HEK293 (cell line): ENCODE measurements around the gene DYNC1I1.

ENCODE experiments used
- BCL11A ChIP-seq: fragments of 450-650 bp; formaldehyde crosslinking; IDR thresholded peaks from 2 replicates; pipeline ENCODE4 v1.5.1; 2016; ENCODE audit warnings: low read depth, missing biosample characterization, missing genetic modification characterization
- FEZF1 ChIP-seq: fragments of 450-650 bp; formaldehyde crosslinking; IDR thresholded peaks from 2 replicates; pipeline ENCODE4 v1.5.1; 2016; ENCODE audit warnings: missing biosample characterization, missing genetic modification characterization
- GLIS2 ChIP-seq: fragments of 450-650 bp; formaldehyde crosslinking; IDR thresholded peaks from 2 replicates; pipeline ENCODE4 v1.5.1; 2016; ENCODE audit warnings: missing biosample characterization, missing genetic modification characterization
- HOXC10 ChIP-seq: sonication (generic); formaldehyde crosslinking; IDR thresholded peaks from 2 replicates; pipeline ENCODE4 v1.8.1; 2023; ENCODE audit warnings: mild to moderate bottlenecking, missing genetic modification reagents
- KLF1 ChIP-seq: fragments of 450-650 bp; formaldehyde crosslinking; IDR thresholded peaks from 2 replicates; pipeline ENCODE4 v1.5.1; 2016; ENCODE audit warnings: missing biosample characterization, missing genetic modification characterization
- KLF16 ChIP-seq: fragments of 450-650 bp; formaldehyde crosslinking; IDR thresholded peaks from 2 replicates; pipeline ENCODE4 v1.5.1; 2017; ENCODE audit warnings: missing biosample characterization, missing genetic modification characterization
- PRDM1 ChIP-seq: fragments of 450-650 bp; formaldehyde crosslinking; IDR thresholded peaks from 2 replicates; pipeline ENCODE4; 2016; ENCODE audit warnings: missing biosample characterization, missing genetic modification characterization
- SP3 ChIP-seq: fragments of 450-650 bp; formaldehyde crosslinking; IDR thresholded peaks from 2 replicates; pipeline ENCODE4 v1.5.1; 2016; ENCODE audit warnings: missing biosample characterization, missing genetic modification characterization
- SP7 ChIP-seq: fragments of 450-650 bp; formaldehyde crosslinking; IDR thresholded peaks from 2 replicates; pipeline ENCODE4 v1.5.1; 2016; ENCODE audit warnings: missing biosample characterization, missing genetic modification characterization
- ZFP41 ChIP-seq: fragments of 450-650 bp; formaldehyde crosslinking; IDR thresholded peaks from 2 replicates; pipeline ENCODE4 v1.5.1; 2016; ENCODE audit warnings: missing biosample characterization, missing genetic modification characterization, borderline replicate concordance
- ZNF114 ChIP-seq: fragments of 450-650 bp; formaldehyde crosslinking; IDR thresholded peaks from 2 replicates; pipeline ENCODE4 v1.5.0; 2017; ENCODE audit warnings: missing biosample characterization, missing genetic modification characterization
- ZNF175 ChIP-seq: fragments of 450-650 bp; formaldehyde crosslinking; IDR thresholded peaks from 2 replicates; pipeline ENCODE4 v1.5.1; 2016; ENCODE audit warnings: missing biosample characterization, missing genetic modification characterization
- ZNF202 ChIP-seq: fragments of 450-650 bp; formaldehyde crosslinking; IDR thresholded peaks from 2 replicates; pipeline ENCODE4 v1.5.1; 2016; ENCODE audit warnings: missing biosample characterization, missing genetic modification characterization, borderline replicate concordance
- ZNF221 ChIP-seq: fragments of 450-650 bp; formaldehyde crosslinking; IDR thresholded peaks from 2 replicates; pipeline ENCODE4 v1.5.1; 2017; ENCODE audit warnings: missing biosample characterization, missing genetic modification characterization, borderline replicate concordance
- ZNF274 ChIP-seq, 2 experiments: fragments of 200-500 bp in 1 of 2; fragments of 450-650 bp in 1 of 2; sonication (Bioruptor generic) in 1 of 2; formaldehyde crosslinking in 1 of 2; IDR thresholded peaks; 2 replicates each; pipeline versions ENCODE4 v1.5.1 to v1.6.1; 2014 to 2016; ENCODE audit warnings: borderline replicate concordance in 1 of 2, inconsistent platforms in 1 of 2, low read length in 1 of 2, missing biosample characterization in 1 of 2, missing genetic modification characterization in 1 of 2
- ZNF366 ChIP-seq: fragments of 450-650 bp; formaldehyde crosslinking; conservative IDR thresholded peaks from 2 replicates; pipeline ENCODE4 v1.5.1; 2016; ENCODE audit warnings: missing biosample characterization, missing genetic modification characterization
- ZNF416 ChIP-seq: fragments of 450-650 bp; formaldehyde crosslinking; IDR thresholded peaks from 2 replicates; pipeline ENCODE4 v1.5.1; 2016; ENCODE audit warnings: missing biosample characterization, missing genetic modification characterization
- ZNF426 ChIP-seq: fragments of 450-650 bp; formaldehyde crosslinking; IDR thresholded peaks from 2 replicates; pipeline ENCODE4 v1.5.1; 2017; ENCODE audit warnings: missing biosample characterization, missing genetic modification characterization, mild to moderate bottlenecking, inconsistent platforms, moderate library complexity
- ZNF48 ChIP-seq: fragments of 450-650 bp; formaldehyde crosslinking; IDR thresholded peaks from 2 replicates; pipeline ENCODE4 v1.5.1; 2016; ENCODE audit warnings: missing biosample characterization, missing genetic modification characterization
- ZNF529 ChIP-seq: fragments of 450-650 bp; formaldehyde crosslinking; IDR thresholded peaks from 2 replicates; pipeline ENCODE4 v1.5.1; 2017; ENCODE audit warnings: missing genetic modification characterization, missing biosample characterization; ENCODE audit not compliant: insufficient replicate concordance
- ZNF561 ChIP-seq: fragments of 450-650 bp; IDR thresholded peaks from 2 replicates; pipeline ENCODE4 v1.5.1; 2018; ENCODE audit warnings: missing biosample characterization, missing genetic modification characterization, borderline replicate concordance
- ZNF624 ChIP-seq: fragments of 450-650 bp; formaldehyde crosslinking; IDR thresholded peaks from 2 replicates; pipeline ENCODE4 v1.5.1; 2017; ENCODE audit warnings: missing biosample characterization, missing genetic modification characterization
- ZNF660 ChIP-seq: fragments of 450-650 bp; IDR thresholded peaks from 2 replicates; pipeline ENCODE4 v1.5.1; 2018; ENCODE audit warnings: missing biosample characterization, mild to moderate bottlenecking, missing genetic modification characterization
- ZNF837 ChIP-seq: fragments of 450-650 bp; formaldehyde crosslinking; IDR thresholded peaks from 2 replicates; pipeline ENCODE4 v1.5.1; 2016; ENCODE audit warnings: missing biosample characterization, missing genetic modification characterization
- TF ChIP-seq, protein P1 (sequence below): fragments of 450-650 bp; formaldehyde crosslinking; IDR thresholded peaks from 2 replicates; pipeline ENCODE4 v1.5.0; 2017; ENCODE audit warnings: missing biosample characterization, missing genetic modification characterization, borderline replicate concordance
- TF ChIP-seq, protein P2 (sequence below): fragments of 450-650 bp; formaldehyde crosslinking; IDR thresholded peaks from 2 replicates; pipeline ENCODE4 v1.5.1; 2016; ENCODE audit warnings: missing biosample characterization, missing genetic modification characterization
- TF ChIP-seq, protein P3 (sequence below): fragments of 450-650 bp; formaldehyde crosslinking; IDR thresholded peaks from 2 replicates; pipeline ENCODE4 v1.5.1; 2016; ENCODE audit warnings: missing biosample characterization, missing genetic modification characterization, borderline replicate concordance
- TF ChIP-seq, protein P4 (sequence below): fragments of 450-650 bp; formaldehyde crosslinking; IDR thresholded peaks from 2 replicates; pipeline ENCODE4 v1.5.1; 2016; ENCODE audit warnings: missing biosample characterization, missing genetic modification characterization

Gene DYNC1I1

DNA sequence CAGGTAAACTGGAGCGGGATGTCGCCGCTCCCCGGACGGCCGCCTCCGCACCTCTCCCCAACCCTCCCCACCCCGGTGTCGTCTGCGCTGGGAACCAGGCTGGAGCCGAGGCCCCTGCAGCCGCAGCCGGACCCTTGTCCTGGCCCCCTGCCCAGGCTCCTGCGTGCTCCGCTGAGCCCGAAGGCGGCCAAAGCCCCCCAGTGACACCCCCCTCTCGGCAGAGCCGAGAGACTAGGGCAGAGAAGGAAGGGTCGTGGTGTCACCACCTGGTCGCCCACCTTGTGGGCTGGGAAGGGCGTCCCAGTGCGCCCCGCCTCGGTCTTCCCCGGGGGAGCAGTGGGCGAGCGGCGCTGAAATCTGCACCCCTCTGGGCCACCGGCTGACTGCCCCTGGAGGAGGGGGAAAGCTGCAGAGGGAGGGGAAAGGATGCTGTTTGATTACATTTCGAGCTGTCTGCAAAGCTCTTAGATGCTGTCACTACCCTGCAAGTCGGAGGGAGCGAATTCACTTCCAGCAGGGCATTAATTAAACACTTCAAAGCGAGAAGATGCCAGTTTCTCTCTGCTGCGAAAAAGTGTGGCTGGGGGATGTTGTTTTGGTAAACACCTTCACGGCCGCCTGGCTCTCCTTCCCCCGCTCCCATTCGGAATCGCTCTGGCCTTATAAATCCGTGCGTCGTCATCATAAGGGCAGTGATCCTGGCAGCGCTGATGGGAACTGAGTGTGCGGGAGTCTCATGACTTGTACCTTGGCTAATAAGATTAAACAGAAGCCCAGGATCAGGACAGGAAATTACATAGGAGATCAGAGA, 622 bp downstream of the DYNC1I1 start (continued):
- TF ChIP-seq, protein P1, sequence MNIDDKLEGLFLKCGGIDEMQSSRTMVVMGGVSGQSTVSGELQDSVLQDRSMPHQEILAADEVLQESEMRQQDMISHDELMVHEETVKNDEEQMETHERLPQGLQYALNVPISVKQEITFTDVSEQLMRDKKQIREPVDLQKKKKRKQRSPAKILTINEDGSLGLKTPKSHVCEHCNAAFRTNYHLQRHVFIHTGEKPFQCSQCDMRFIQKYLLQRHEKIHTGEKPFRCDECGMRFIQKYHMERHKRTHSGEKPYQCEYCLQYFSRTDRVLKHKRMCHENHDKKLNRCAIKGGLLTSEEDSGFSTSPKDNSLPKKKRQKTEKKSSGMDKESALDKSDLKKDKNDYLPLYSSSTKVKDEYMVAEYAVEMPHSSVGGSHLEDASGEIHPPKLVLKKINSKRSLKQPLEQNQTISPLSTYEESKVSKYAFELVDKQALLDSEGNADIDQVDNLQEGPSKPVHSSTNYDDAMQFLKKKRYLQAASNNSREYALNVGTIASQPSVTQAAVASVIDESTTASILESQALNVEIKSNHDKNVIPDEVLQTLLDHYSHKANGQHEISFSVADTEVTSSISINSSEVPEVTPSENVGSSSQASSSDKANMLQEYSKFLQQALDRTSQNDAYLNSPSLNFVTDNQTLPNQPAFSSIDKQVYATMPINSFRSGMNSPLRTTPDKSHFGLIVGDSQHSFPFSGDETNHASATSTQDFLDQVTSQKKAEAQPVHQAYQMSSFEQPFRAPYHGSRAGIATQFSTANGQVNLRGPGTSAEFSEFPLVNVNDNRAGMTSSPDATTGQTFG (tag by site-specific recombination) = no peak
- TF ChIP-seq FEZF1 (no peak), SP3 (no peak), ZNF660 (no peak), ZNF529 (tag by site-specific recombination) (no peak), ZNF202 (tag by site-specific recombination) (no peak), ZNF624 (no peak), GLIS2 (peak; percentile 89), KLF16 (tag by site-specific recombination) (no peak), HOXC10 (no peak), ZNF416 (no peak), BCL11A (tag by site-specific recombination) (no peak), ZNF274 (IDR thresholded peaks at IDR 0.05; ENCODE audit: low read length) (no peak), ZNF274 (tag by site-specific recombination; IDR thresholded peaks at IDR 0.05; ENCODE audit: borderline replicate concordance) (no peak), PRDM1 (tag by site-specific recombination) (peak; percentile 55; the same call in 1 of the 2 replicates), SP7 (tag by site-specific recombination) (no peak), ZNF175 (no peak), KLF1 (tag by site-specific recombination) (no peak), ZNF426 (tag by site-specific recombination) (no peak), ZNF837 (no peak), ZNF221 (tag by site-specific recombination) (no peak), ZFP41 (no peak), ZNF114 (tag by site-specific recombination) (no peak), ZNF48 (tag by site-specific recombination) (no peak), ZNF561 (peak; percentile 13; the same call in 1 of the 2 replicates), ZNF366 (tag by site-specific recombination) (no peak)
- TF ChIP-seq, protein P2, sequence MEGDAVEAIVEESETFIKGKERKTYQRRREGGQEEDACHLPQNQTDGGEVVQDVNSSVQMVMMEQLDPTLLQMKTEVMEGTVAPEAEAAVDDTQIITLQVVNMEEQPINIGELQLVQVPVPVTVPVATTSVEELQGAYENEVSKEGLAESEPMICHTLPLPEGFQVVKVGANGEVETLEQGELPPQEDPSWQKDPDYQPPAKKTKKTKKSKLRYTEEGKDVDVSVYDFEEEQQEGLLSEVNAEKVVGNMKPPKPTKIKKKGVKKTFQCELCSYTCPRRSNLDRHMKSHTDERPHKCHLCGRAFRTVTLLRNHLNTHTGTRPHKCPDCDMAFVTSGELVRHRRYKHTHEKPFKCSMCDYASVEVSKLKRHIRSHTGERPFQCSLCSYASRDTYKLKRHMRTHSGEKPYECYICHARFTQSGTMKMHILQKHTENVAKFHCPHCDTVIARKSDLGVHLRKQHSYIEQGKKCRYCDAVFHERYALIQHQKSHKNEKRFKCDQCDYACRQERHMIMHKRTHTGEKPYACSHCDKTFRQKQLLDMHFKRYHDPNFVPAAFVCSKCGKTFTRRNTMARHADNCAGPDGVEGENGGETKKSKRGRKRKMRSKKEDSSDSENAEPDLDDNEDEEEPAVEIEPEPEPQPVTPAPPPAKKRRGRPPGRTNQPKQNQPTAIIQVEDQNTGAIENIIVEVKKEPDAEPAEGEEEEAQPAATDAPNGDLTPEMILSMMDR (tag by site-specific recombination) = peak; percentile 24
- TF ChIP-seq, protein P3, sequence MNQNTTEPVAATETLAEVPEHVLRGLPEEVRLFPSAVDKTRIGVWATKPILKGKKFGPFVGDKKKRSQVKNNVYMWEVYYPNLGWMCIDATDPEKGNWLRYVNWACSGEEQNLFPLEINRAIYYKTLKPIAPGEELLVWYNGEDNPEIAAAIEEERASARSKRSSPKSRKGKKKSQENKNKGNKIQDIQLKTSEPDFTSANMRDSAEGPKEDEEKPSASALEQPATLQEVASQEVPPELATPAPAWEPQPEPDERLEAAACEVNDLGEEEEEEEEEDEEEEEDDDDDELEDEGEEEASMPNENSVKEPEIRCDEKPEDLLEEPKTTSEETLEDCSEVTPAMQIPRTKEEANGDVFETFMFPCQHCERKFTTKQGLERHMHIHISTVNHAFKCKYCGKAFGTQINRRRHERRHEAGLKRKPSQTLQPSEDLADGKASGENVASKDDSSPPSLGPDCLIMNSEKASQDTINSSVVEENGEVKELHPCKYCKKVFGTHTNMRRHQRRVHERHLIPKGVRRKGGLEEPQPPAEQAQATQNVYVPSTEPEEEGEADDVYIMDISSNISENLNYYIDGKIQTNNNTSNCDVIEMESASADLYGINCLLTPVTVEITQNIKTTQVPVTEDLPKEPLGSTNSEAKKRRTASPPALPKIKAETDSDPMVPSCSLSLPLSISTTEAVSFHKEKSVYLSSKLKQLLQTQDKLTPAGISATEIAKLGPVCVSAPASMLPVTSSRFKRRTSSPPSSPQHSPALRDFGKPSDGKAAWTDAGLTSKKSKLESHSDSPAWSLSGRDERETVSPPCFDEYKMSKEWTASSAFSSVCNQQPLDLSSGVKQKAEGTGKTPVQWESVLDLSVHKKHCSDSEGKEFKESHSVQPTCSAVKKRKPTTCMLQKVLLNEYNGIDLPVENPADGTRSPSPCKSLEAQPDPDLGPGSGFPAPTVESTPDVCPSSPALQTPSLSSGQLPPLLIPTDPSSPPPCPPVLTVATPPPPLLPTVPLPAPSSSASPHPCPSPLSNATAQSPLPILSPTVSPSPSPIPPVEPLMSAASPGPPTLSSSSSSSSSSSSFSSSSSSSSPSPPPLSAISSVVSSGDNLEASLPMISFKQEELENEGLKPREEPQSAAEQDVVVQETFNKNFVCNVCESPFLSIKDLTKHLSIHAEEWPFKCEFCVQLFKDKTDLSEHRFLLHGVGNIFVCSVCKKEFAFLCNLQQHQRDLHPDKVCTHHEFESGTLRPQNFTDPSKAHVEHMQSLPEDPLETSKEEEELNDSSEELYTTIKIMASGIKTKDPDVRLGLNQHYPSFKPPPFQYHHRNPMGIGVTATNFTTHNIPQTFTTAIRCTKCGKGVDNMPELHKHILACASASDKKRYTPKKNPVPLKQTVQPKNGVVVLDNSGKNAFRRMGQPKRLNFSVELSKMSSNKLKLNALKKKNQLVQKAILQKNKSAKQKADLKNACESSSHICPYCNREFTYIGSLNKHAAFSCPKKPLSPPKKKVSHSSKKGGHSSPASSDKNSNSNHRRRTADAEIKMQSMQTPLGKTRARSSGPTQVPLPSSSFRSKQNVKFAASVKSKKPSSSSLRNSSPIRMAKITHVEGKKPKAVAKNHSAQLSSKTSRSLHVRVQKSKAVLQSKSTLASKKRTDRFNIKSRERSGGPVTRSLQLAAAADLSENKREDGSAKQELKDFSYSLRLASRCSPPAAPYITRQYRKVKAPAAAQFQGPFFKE (tag by site-specific recombination) = no peak
- TF ChIP-seq, protein P4, sequence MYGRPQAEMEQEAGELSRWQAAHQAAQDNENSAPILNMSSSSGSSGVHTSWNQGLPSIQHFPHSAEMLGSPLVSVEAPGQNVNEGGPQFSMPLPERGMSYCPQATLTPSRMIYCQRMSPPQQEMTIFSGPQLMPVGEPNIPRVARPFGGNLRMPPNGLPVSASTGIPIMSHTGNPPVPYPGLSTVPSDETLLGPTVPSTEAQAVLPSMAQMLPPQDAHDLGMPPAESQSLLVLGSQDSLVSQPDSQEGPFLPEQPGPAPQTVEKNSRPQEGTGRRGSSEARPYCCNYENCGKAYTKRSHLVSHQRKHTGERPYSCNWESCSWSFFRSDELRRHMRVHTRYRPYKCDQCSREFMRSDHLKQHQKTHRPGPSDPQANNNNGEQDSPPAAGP = no peak
